ENCODE measurements around the gene FGFRL1.
A peak's percentile ranks its signal among the peaks of the same experiment; 100 is the strongest.
"Not testable (repeated sequence)": the region's sequence is repeated elsewhere in the genome, so short reads cannot be mapped to it uniquely, and the experiment has no call there.

Gene FGFRL1

DNA sequence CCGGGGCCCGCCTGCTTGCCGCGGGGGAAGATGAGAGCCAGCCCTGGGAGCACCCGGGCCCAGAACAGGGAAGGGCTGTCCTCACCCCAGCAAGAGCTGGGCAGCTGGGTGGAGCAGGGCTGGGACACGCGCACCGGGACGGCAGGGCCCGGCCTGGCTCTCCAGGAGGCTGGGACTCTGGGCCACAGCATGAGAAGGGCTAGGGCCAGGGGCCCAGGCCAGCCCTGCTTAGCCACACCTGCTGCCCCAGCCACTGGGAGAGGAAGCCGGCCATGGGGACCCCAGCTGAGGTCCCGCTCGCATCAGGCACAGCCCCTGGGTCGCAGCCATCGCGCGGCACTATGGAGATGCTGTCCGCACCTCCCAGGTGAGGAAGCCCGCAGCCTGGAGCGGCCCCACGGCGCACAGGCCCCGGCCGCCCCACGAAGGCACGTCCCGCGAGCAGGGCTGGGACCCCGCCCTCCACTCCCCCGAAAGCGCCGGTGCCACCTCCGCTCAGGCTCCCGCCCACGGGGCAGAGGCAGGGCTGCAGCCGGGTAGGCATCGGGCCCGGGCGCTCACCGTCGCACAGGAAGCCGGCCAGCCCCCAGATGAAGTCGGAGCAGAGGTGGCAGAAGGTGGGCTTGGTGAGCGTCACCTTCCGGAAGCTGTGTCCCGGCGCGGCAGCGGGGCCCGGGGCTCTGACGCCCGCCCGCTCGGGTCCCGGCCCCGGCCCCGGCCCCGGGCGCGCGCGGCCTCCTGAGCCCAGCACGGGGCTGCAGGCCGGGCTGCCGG lies 38.6 kb upstream of the FGFRL1 start:
- peak overlapping the region; percentile 55 for H3K4me3 ChIP-seq (ENCODE audit: low read depth, low read length)

- peak within 1 kb of the TSS; percentile 55 for H3K4me3 ChIP-seq (ENCODE audit: low read depth, low read length)
These were observed 37.7 kb upstream of the FGFRL1 start, which contains the start of gene DGKQ for GRCh38 chr4:973431-974397. DGKQ (minus strand) TSS chr4:973569; CDS start chr4:973482, 87 bp downstream.

DNA sequence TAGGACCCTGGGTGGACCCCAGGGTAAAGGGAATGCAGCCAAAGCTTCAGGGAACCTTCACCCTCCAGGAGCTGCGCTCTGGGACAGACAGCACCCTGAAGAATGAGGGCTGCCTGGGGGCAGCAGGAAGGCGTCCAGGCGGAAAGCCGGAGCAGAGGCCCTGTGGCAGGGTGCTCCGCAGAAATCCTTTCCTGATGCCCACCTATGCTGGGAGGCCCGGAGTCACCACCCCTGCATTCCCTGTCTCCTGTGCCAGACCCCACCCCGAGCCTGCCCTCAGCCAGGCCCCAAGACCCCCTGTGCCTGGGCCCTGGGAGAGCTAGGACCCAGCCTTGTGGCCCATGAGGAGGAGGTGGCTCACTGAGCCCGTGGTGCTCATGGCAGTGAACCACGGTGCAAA lies 36.8 kb upstream of the FGFRL1 start:
- H3K4me3 ChIP-seq (ENCODE audit: low read depth, low read length): no peak overlapping the region

- H3K4me3 ChIP-seq (ENCODE audit: low read depth, low read length): not testable (repeated sequence)
These were observed 35.4 kb upstream of the FGFRL1 start for GRCh38 chr4:976016-976415.

- H3K4me3 ChIP-seq (ENCODE audit: low read depth, low read length): no peak overlapping the region
These were observed 32.3 kb upstream of the FGFRL1 start for GRCh38 chr4:978957-979701.

- H3K4me3 ChIP-seq (ENCODE audit: low read depth, low read length): no peak overlapping the region
These were observed 29.1 kb upstream of the FGFRL1 start for GRCh38 chr4:982291-982690.

GRCh38 chr4:982814-983213 lies 28.6 kb upstream of the FGFRL1 start:
- no peak overlapping the region for H3K4me3 ChIP-seq (ENCODE audit: low read depth, low read length)

DNA sequence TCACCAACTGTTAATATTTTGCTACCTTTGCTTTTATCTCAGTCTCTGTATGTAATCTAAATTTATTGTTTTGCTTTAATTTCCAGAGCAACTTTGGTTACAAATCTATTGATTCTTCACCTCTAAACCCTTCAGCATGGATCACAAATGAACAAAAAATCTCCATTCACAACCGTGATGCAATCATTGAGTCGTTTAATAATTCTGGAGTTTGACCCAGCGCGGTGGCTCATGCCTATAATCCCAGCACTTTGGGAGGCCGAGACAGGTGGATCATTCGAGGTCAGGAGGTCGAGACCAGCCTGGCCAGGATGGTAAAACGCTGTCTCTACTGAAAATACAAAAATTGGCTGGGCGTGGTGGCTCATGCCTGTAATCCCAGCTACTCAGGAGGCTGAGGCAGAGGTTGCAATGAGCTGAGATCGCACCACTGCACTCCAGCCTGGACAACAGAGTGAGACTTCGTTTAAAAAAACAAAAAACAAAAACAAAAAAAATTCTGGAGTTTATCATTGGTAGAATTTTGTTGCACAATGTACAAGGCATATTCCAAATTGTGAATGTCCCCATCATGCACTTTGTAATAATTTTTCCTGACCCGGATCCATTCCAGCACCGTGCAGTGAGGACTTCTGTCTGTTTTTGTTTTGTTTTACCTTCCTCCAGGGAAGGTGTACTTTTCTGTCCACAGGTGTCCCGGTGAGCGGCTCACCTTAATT lies 26.9 kb upstream of the FGFRL1 start:
- H3K4me3 ChIP-seq (ENCODE audit: low read depth, low read length): no peak overlapping the region

DNA sequence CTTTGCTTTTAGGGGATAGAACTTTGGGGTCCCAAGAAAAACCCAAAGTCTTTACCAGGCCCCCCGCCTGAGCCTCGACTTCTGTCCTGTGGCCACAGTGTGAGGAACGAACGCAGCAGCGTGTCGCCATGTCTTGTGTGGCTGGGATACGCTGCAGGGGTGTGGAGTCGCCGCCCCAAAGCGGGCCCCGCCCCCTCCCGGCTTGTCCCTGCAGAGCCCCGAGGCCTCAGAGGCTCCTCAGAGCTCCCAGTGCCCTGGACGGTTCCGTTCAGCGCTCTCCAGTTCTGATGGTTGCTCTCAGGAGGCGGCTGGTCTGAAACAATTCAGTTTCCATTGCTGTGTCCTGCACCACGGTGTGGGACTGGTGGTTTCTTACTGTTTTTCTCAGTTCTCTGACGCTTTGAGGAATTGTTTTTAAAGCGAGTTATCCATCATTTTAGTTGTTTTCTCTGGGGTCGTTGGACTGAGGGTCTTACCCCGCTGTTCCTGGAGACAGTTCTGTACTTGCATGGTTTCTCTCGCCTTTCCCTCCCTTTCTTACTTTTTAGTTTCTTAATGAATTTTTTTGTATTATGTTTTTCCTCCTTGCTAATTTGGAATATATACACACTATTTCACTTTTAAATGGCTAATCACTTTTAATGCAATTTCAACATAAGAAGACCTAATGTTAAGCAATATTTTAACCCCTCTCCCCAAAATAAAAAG lies 26.1 kb upstream of the FGFRL1 start:
- H3K4me3 ChIP-seq (ENCODE audit: low read depth, low read length): no peak overlapping the region

DNA sequence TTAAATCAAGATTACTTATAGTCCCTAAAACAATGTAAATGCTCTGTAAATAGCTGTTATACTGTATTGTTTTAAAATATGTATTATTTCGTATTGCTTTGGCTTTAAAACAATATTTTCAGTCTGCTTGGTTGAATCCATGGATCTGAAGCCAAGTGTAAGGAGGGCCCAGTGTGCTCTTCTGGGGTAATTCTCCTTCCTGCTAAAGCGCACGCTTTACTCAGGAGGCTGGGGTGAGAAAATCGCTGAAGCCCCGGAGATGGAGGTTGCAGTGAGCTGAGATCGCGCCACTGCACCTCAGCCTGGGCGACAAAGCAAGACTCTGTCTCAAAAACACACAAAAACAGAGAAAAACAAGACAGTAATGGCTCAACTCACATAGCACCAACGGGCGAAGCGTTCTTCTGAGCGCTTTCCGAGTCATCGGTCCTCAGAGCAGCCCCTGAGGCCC lies 25.0 kb upstream of the FGFRL1 start:
- H3K4me3 ChIP-seq (ENCODE audit: low read depth, low read length): peak overlapping the region; percentile 47

GRCh38 chr4:986879-987623 lies 24.4 kb upstream of the FGFRL1 start, which contains the start of gene IDUA:
IDUA (plus strand) TSS chr4:987044; CDS start chr4:987085, 41 bp downstream.
- H3K4me3 ChIP-seq (ENCODE audit: low read depth, low read length): peak within 1 kb of the TSS; percentile 47

- H3K4me3 ChIP-seq (ENCODE audit: low read depth, low read length): peak overlapping the region; percentile 47
These were observed 23.6 kb upstream of the FGFRL1 start for GRCh38 chr4:987624-988513.

DNA sequence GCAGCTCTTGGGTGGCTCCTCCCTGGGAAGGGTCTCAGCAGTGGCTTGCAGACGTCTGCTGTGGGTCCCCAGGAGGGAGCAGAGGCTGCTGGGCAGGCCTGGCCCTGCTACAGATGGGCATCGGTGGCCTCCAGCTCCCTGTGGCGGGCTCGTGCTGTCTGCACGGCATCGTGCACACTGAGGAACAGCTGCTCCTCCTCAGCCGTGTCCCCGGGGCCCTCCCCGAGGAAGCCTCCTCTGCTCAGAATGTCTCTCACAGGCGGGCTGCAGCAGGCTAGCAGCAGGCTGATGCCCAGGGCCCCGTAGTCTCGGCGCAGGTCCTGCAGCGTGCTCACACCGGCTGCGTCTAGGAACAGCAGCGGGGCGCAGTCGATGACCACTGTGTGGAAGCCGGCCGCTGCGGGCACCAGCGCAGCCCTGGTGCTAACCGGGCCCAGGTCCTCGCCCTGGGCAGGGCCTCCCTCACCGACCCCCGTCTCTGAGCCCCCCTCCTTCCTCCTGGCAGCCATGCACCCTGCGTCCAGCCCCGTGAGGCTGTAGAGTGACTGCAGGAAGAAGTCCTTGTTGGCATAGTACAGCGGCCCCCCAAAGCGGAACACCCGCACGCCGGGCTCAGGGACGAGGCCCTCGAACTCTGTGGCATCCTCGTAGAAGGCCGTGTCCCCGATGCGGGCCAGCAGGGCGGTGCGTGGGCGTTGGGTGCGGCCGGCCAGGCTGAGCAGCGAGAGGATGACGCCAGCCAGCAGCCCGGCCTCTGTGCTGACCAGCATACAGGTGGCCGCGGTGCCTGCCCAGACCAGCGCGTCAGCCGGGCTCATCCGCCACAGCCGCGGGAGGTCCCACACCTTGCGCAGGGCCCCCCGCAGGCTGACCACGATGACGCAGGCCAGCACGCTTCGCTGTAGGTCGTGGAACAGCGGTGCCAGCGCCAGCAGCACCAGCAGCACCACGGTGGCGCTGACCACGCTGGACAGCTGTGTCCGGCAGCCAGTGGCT lies 22.4 kb upstream of the FGFRL1 start:
- no peak overlapping the region for H3K4me3 ChIP-seq (ENCODE audit: low read depth, low read length)

- no peak overlapping the region for H3K4me3 ChIP-seq (ENCODE audit: low read depth, low read length)
These were observed 21.5 kb upstream of the FGFRL1 start for GRCh38 chr4:989722-990471.

DNA sequence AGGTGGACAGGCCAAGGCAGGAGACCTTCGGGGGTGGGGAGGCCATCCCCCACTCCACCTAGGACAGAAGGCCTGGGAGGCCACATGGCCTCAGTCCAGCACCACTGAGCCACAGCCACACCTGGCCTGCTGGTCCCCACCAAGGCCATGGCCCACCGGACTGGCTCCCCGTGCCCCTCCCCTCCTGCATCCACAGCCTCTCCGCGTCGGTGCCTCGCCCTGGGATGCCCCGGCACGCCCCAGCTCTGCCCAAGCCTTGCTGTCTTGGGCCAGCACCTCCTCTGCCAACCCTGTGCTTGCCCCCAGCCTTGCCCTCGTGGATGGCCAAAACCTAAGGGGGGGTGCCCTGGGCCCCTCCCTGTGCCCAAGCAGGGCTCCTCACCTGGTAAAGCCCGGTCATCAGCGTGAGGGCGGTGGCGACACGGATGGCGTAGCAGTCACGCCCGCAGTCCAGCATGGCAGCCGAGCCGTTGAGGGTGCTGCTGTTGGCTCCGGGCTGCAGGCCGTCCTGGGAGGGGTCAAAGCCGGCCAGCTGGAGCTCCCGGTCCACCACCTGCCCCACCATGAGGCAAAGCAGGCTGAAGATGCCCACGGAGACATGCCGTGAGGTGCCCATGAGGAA lies 20.6 kb upstream of the FGFRL1 start:
- H3K4me3 ChIP-seq (ENCODE audit: low read depth, low read length): no peak overlapping the region

Measured in iPS-11a (cell line).